DND-41 (cell line): ENCODE measurements around the gene TNS3.

ENCODE experiments used
- ATAC-seq: fragments of 200-7000 bp; cut with Tn5 transposase; 3 replicates; pipeline ENCODE4 v1.9.1; 2021; ENCODE audit warnings: low read depth; ENCODE audit not compliant: insufficient read depth
- DNase-seq: peaks from one replicate; pipeline ENCODE4 v3.0.0-alpha.2; 2020
- H2AFZ ChIP-seq: 2 replicates; pipeline ENCODE4 v1.6.0; 2012; ENCODE audit warnings: low read depth, low read length
- H3K27ac ChIP-seq: 2 replicates; pipeline ENCODE4 v1.5.1; 2012; ENCODE audit warnings: low read length, inconsistent platforms
- H3K27me3 ChIP-seq: fragments of 200-600 bp; sonication (generic); 2 replicates; pipeline ENCODE4 v1.6.0; 2012; ENCODE audit warnings: low read length, mild to moderate bottlenecking, inconsistent platforms; ENCODE audit not compliant: insufficient read depth, poor library complexity
- H3K36me3 ChIP-seq: 2 replicates; pipeline ENCODE4 v1.5.1; 2012; ENCODE audit warnings: low read length, inconsistent platforms; ENCODE audit not compliant: insufficient read depth
- H3K4me1 ChIP-seq: 2 replicates; pipeline ENCODE4 v1.5.1; 2012; ENCODE audit warnings: mild to moderate bottlenecking, low read length; ENCODE audit not compliant: insufficient read depth
- H3K4me2 ChIP-seq: 2 replicates; pipeline ENCODE4 v1.6.0; 2012; ENCODE audit warnings: mild to moderate bottlenecking, moderate library complexity, low read length, inconsistent platforms; ENCODE audit not compliant: insufficient read depth
- H3K4me3 ChIP-seq, 2 experiments: fragments of 200-600 bp in 1 of 2; shearing (Covaris generic) in 1 of 2; 2 replicates each; pipeline ENCODE4 v1.5.1; 2012 to 2016; ENCODE audit warnings: inconsistent platforms in 2 of 2, low read length in 2 of 2, mild to moderate bottlenecking in 2 of 2, low read depth in 1 of 2, moderate library complexity in 1 of 2
- H3K79me2 ChIP-seq: 2 replicates; pipeline ENCODE4 v1.6.0; 2012; ENCODE audit warnings: low read length, inconsistent platforms; ENCODE audit not compliant: insufficient read depth
- H3K9ac ChIP-seq: 2 replicates; pipeline ENCODE4 v1.6.0; 2012; ENCODE audit warnings: low read depth, mild to moderate bottlenecking, inconsistent platforms, low read length, moderate library complexity
- H3K9me3 ChIP-seq: 2 replicates; pipeline ENCODE4 v1.5.1; 2012; ENCODE audit warnings: low read length, moderate library complexity, mild to moderate bottlenecking, inconsistent platforms; ENCODE audit not compliant: insufficient read depth, severe bottlenecking
- H4K20me1 ChIP-seq: 2 replicates; pipeline ENCODE4 v1.6.0; 2012; ENCODE audit warnings: low read length; ENCODE audit not compliant: insufficient read depth
- CTCF ChIP-seq: IDR thresholded peaks from 2 replicates; pipeline ENCODE4 v1.5.1; 2012; ENCODE audit warnings: borderline replicate concordance, low read length, moderate library complexity, mild to moderate bottlenecking; ENCODE audit not compliant: poor library complexity, severe bottlenecking; ENCODE audit errors: extremely low read depth
- EZH2 ChIP-seq: IDR thresholded peaks from 3 replicates; pipeline ENCODE4 v1.6.1; 2012; ENCODE audit warnings: borderline replicate concordance, low read depth, mild to moderate bottlenecking, moderate library complexity, low read length, inconsistent platforms; ENCODE audit not compliant: severe bottlenecking

TNS3 gene

DNA sequence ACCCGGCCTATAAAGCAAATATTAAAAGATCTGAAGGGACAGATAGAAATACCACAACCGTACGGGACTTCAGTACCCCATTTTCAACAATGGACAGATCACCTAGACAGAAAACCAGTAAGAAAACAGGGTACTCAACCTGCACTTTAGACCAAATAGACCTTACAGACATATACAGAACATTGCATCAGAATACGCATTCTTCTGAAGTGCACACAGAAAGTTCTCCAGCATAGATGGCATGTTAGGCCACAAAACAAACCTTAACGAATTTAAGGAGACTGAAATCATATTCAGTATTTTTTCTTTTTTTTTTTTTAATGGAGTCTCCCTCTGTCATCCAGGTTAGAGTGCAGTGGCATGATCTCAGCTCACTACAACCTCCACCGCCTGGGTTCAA is 151.5 kb downstream of the TNS3 start:
- H3K36me3 ChIP-seq: no peaks in the 10 kb centered on the region
- no peaks in the 10 kb centered on the region for H4K20me1 ChIP-seq

GRCh38 chr7:47428768-47429472 is 153.0 kb downstream of the TNS3 start:
- TF ChIP-seq EZH2: no peak
- TF ChIP-seq CTCF: no peak
- no peak for DNase-seq
- Histone ChIP-seq H3K4me2 (no peak overlapping the region), H3K27ac (no peak overlapping the region), H3K9me3 (no peaks in the 10 kb centered on the region), H3K4me3 (no peak overlapping the region), H3K79me2 (no peaks in the 10 kb centered on the region), H3K4me1 (no peaks in the 10 kb centered on the region), H3K9ac (no peak overlapping the region), H4K20me1 (no peaks in the 10 kb centered on the region), H3K36me3 (no peaks in the 10 kb centered on the region), H2AFZ (no peak overlapping the region), H3K27me3 (no peaks in the 10 kb centered on the region)
- ATAC-seq: no peak

More for the DNA sequence above, 151.5 kb downstream of the TNS3 start:
- ATAC-seq (no peak), DNase-seq (no peak)
- no peaks in the 10 kb centered on the region for H3K79me2 ChIP-seq
- H2AFZ ChIP-seq: no peak overlapping the region
- no peaks in the 10 kb centered on the region for H3K27me3 ChIP-seq
- H3K27ac ChIP-seq: no peak overlapping the region
- no peak overlapping the region for H3K4me2 ChIP-seq
- H3K4me1 ChIP-seq: no peaks in the 10 kb centered on the region
- no peaks in the 10 kb centered on the region for H3K9me3 ChIP-seq
- TF ChIP-seq CTCF (no peak), EZH2 (no peak)
- no peak overlapping the region for H3K4me3 ChIP-seq
- H3K9ac ChIP-seq: no peak overlapping the region

DNA sequence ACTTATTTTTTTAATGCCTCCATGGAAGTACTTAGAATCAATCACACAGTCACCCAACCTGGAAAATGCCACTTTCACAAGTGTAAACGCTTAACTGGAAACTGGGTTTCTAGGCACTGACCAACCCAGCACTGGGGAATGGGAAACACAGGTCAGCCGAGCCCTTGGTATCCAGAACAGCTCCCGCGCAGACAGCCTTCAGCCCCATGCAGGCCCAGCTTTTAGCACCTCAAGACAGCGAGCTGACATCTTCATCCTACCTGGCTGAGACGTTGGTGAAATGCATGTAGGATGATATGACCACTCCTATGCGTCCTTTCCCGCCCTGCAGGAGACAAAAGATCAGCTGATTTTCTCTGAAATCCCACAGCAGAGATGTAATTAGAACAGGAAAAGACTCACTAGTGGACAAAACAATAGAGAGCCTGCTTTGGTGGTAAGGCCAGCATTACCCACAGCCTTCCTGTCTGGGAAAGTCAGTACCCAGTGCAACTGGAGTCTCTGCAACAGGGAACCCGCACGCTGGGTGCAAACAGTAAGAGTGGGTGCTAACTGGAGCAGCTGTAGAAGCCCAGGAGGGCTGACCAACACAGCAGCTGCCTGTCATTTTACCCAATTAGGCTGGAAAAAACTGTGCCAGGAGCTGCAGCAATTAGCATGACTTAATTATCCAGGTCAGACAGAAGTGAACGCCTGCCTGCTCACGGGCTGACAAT is 153.7 kb downstream of the TNS3 start:
- Histone ChIP-seq H3K4me2 (no peak overlapping the region), H2AFZ (no peak overlapping the region), H3K9ac (no peak overlapping the region), H3K27me3 (no peaks in the 10 kb centered on the region), H3K36me3 (no peaks in the 10 kb centered on the region), H4K20me1 (no peaks in the 10 kb centered on the region), H3K27ac (no peak overlapping the region), H3K9me3 (no peaks in the 10 kb centered on the region), H3K4me3 (no peak overlapping the region), H3K79me2 (no peaks in the 10 kb centered on the region), H3K4me1 (no peaks in the 10 kb centered on the region)
- DNase-seq (no peak), ATAC-seq (no peak)
- TF ChIP-seq CTCF: no peak
- TF ChIP-seq EZH2: no peak
